Right renal cortex interstitium (tissue), 3 donors: ENCODE measurements around the gene ATP5F1D. TPM values are rescaled to one million over a fixed set of nuclear protein-coding genes. Genes with fewer than 3 reads are reported as not detected.
"Not testable (repeated sequence)": the region's sequence is repeated elsewhere in the genome, so short reads cannot be mapped to it uniquely, and the experiment has no call there.

Source experiments
- DNase-seq, 3 donors: peaks; one replicate each; pipeline ENCODE4 v3.0.0-alpha.2; 2013; ENCODE audit warnings: low read depth in 3 of 3, low spot score in 2 of 3
- polyA plus RNA-seq, 3 donors: library from polyadenylated mRNA; unstranded; fragments of 120-200 nt; gene quantifications; one replicate each; pipeline ENCODE4 v1.2.1, GENCODE V29; 2013; ENCODE audit not compliant: insufficient read length in 3 of 3

Gene ATP5F1D
- polyA plus RNA-seq, result 10 to 100 TPM; 65.9 to 89.4 (median 78.9) TPM

DNA sequence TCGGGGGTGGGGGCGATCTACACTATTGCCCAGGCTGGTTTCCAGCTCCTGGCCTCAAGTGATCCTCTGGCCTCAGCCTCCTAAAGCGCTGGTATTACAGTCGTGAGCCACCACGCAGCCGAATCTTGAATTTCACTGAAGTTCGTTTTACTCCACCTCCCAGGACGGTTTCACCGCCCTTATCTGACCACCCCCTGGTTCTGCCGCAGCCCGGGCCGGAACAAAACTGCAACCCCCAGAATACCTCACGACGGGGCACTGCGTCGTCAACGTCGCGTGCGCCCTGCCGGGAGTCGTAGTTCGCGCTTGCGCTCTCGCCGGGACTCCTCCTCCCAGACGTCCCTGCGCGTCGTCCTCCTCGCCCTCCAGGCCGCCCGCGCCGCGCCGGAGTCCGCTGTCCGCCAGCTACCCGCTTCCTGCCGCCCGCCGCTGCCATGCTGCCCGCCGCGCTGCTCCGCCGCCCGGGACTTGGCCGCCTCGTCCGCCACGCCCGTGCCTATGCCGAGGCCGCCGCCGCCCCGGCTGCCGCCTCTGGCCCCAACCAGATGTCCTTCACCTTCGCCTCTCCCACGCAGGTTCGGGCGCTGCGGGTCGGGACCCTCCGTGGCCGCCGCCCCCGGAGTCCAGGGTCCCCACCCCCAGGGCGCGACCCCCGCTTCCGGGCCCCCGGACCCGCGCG, at the start of gene ATP5F1D:
Gene ATP5F1D, plus strand, starts transcription at position 335 of the 679 bp plus-strand sequence. Its CDS starts 100 bp downstream, at position 435.
- no peak for DNase-seq

DNA sequence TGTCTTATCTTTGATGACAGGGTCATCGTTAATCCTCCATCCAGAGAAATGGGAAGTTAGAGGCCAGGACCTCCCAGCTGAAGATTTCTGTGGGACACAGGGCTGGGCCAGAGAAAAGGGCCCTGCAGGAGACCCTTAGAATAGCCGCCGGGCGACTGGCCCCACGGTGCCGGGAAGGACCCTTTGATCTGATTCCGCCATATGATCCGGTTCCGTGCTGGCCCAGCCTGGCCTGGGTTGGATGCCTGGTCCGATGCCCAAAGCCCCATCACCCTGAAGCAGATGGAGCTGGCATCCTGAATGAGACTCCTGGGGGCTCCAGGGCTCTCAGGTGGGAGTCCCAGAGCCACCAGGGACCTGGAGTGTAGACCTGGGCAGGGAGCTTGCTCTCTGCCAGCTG, 42.0 kb upstream of the ATP5F1D start:
- no peak for DNase-seq

DNA sequence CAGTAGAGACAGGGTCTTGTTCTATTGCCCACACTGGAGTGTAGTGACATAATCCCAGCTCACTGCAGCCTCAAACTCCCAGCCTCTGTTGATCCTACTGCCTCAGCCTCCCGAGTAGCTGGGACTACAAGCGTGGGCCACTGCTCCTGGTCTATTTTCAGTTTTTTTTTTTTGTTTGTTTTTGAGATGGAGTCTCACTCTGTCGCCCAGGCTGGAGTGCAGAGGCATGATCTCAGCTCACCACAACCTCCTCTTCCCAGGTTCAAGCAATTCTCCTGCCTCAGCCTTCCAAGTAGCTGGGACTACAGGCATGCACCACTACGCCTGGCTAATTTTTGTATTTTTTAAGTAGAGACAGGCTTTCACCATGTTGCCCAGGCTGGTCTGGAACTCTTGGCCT, 40.9 kb upstream of the ATP5F1D start:
- DNase-seq, result not testable (repeated sequence)

DNA sequence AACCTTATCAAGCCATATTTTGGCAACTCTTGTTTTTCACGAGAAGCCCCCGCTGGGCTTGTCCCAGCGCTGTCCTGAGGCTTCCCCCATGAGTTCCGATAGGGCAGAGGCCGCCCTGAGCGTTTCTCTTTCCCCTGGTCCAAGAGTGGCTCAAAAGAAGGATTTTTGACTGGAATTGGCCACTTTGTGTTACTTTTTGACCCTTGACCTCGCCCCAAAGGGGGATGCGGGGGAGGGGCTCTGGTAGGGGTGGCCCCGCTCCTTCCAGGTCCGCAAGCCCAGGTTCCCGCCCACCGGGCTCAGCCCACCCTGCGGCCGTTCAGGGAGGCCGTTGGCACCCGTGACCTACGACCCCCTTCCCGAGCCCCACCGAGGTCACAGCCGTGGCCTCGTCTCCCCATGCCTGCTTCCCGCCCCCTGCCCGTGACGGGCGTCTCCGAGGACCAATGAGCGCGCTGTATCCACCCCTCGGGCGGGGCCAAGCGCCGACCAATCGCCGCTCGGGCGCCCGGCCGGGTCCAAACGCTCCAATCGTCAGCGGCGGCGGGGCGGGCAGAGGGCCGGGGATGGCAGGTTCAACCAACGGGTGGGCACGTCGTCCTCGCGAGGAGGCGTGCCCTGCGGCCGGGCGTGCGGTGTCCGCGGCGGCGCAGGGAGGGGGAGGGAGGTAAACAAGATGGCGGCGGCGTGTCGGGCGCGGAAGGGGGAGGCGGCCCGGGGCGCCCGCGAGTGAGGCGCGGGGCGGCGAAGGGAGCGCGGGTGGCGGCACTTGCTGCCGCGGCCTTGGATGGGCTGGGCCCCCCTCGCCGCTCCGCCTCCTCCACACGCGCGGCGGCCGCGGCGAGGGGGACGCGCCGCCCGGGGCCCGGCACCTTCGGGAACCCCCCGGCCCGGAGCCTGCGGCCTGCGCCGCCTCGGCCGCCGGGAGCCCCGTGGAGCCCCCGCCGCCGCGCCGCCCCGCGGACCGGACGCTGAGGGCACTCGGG, 36.1 kb upstream of the ATP5F1D start, which contains the start of gene STK11:
Gene STK11, plus strand, starts transcription at position 665 of the 986 bp plus-strand sequence. CDS start 1,136 bp downstream, outside the sequence.
- DNase-seq, result peak; percentile 72 to 89 (median 83)

DNA sequence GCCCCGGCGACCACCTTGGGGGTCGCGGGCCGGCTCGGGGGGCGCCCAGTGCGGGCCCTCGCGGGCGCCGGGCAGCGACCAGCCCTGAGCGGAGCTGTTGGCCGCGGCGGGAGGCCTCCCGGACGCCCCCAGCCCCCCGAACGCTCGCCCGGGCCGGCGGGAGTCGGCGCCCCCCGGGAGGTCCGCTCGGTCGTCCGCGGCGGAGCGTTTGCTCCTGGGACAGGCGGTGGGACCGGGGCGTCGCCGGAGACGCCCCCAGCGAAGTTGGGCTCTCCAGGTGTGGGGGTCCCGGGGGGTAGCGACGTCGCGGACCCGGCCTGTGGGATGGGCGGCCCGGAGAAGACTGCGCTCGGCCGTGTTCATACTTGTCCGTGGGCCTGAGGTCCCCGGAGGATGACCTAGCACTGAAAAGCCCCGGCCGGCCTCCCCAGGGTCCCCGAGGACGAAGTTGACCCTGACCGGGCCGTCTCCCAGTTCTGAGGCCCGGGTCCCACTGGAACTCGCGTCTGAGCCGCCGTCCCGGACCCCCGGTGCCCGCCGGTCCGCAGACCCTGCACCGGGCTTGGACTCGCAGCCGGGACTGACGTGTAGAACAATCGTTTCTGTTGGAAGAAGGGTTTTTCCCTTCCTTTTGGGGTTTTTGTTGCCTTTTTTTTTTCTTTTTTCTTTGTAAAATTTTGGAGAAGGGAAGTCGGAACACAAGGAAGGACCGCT, 35.2 kb upstream of the ATP5F1D start:
- no peak for DNase-seq

DNA sequence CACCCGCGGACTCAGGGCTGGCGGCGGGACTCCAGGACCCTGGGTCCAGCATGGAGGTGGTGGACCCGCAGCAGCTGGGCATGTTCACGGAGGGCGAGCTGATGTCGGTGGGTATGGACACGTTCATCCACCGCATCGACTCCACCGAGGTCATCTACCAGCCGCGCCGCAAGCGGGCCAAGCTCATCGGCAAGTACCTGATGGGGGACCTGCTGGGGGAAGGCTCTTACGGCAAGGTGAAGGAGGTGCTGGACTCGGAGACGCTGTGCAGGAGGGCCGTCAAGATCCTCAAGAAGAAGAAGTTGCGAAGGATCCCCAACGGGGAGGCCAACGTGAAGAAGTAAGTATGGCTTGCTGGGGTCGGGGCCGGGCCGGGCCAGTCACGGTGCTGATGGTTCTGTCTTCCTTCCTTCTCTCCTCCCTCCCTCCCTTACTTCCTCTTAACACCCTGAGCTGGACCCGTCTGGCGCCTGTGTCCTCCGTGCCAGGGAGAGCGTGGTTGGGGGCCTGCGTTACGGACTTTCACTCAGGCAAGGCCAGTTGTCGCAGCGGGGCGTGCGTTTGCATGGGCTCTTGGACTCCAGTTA, 34.6 kb upstream of the ATP5F1D start:
- no peak for DNase-seq

DNA sequence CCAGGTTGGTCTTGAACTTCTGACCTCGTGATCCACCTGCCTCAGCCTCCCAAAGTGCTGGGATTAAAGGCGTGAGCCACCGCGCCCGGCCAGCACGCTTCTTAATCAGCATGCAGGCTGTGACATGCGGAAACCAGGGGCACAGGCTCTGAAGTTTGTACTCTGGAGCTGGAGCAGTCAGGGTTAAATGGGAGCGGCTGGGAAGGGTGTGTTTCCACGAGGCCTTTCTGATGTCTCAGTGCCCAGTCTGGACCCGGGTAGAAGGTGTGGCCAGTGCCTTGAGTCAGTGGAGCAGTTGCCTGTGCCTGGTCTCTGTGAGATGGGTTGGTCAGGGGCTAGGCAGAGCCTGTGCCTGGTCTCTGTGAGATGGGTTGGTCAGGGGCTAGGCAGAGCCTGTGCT, 32.7 kb upstream of the ATP5F1D start:
- not testable (repeated sequence) for DNase-seq

DNA sequence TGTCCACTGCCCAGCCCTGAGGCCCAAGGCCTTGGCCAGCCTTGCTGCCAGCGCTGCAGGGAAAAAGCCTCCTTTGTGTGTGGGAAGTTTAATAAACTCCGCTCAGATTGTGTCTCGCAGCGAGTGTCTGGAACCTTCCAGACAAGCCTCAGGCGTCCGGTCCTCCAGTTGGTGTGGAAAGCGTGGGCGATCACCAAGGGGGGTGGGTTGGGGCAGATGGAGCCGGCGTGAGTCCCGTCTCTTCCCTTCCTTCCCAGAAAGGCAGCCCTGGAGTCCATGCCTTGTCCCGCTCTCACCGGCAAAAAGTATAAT, 31.4 kb upstream of the ATP5F1D start:
- DNase-seq, result no peak

DNA sequence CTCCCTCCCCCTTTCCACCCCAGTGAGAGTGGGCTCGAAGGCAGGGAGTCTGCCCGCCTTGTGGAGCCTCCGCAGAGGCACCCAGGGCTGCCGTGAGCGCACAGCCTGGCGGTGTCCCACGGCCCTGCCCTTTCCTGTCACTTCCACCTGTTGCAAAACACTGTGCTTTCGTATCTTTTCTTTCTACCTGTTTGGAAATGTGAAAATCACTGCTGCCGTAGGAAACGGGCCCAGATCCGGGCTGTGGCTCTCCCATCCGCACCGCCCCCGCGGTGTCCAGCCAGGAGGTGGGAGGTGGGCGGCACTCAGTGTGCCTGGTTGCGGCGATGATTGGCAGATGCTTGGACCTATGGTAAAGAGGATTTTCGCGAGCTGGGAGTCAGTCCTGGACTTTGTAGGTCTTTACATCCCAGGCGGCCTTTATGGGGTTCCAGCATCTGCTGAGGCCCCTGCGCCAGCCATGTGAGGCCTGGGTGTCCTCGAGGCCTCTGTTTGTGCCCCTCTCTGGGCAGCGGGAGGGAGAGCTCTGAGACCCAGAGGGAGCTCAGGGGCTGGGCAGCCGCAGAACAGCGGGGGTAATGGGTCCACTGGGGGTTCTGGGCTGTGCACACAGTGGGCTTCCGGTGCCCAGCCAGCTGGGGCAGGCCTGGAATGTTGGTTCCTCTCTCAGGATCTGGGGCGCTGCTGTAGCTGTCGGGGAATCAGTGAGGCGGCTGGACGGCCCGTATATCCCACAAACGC, 29.9 kb upstream of the ATP5F1D start:
- no peak for DNase-seq

DNA sequence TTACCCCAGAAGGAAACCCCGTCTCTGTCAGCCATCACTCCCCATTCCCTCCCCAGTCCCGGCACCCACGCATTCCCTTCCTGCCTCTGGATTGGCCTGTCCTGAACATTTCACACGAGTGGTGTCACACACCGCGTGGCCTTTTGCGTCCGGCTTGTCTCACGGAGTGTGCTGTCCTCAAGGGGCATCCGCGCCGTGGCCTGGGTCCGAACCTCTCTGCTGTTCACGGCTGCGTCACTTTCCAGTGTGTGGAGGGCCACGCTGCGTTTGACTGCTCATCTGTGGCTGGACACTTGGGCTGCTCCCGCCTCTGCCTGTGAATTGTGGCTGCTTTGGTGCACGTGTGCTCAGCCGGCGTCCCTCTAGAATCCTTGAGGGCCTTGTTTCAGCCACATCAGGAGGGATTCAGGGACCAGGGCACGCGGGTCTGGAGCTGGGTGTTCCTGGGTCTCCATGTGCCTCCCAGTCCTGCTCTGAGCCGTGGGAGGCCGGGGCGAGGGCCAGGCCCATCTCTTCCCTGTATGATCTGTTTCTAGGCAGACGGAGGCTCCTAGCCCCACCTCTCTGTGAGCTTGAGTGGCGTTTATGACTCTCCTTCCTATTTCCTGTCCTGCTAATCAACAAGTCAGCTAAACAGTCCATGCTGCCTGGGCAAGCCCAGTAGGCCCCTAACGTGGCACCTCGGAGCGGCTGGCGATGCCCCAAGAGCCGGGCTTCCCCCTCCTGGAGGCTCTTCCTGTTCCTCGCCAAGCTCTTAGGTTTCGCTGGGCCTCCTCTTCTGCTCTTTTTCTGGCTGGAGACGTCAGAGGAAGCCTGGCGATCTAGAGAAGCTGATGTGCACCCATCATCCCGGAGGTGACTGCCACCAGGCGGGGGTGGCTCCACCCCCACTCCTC, 27.9 kb upstream of the ATP5F1D start:
- no peak for DNase-seq

DNA sequence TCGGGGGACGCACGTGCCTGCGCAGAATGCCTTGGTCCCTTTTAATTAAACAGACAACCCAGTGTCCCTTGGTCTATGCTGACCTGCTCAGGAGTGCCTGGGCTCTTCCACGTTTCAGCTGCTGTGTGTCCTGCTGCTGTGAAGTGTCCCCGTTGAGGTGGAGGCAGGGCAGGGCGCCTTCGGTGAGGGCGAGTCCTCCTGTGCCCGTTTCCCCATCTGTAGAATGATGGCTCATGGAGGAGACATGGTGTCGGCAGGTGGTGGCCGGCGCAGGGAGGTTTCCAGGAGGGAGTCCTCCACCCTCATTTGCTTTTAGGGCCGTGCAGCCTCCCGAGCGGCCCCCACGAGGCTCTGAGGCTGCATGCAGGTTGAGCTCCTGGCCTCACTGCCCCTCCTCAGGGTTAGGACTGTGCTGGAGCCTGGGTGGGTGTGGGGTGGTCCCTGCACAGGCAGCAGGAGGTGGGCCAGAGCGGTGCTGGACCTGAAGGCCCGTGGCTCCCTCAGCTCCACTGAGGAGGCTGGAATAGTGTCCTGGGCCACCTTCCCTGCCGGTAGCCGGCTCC, 27.2 kb upstream of the ATP5F1D start:
- DNase-seq, result no peak

DNA sequence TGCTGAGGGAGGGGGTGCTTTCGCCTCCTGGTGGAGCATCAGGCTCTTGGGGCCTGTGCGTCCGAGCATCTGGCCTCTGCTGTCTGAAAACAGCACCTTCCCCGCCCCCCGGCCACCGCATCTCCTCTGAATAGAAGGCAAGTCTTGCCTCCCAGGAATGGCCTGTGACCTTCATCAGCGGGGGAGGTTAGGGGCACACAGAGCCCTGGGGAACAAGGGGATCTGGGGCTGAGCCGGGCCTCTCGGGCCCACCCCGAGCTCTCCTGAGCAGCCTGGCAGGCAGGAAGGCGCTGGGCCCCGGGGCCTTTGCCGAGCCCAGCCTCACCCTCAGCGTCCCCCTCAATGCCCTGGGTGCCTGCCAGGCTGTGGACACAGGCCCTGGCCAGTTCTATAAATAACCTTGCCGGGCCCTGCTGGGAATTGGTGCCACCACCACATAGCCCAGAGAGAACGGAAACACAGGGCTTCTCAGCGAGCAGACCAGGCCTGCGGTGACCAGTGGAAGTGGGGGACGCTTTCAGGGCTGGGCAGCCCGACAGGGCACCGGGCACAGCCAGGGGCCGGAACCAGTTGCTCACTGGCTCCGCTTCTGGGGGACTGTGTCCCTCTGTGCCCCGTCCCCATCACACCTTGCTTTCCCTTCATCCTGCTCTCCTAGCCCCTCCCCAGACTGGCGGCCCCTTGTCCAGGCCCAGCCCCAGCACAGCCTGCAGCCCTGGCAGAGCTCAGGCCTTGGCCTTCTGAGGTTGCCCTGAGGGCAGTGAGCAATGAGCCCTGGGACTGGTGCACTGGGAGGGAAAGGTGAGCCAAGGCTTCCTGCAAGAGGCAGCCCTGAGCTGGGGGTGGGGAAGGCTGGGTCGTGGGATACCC, 26.5 kb upstream of the ATP5F1D start:
- no peak for DNase-seq

DNA sequence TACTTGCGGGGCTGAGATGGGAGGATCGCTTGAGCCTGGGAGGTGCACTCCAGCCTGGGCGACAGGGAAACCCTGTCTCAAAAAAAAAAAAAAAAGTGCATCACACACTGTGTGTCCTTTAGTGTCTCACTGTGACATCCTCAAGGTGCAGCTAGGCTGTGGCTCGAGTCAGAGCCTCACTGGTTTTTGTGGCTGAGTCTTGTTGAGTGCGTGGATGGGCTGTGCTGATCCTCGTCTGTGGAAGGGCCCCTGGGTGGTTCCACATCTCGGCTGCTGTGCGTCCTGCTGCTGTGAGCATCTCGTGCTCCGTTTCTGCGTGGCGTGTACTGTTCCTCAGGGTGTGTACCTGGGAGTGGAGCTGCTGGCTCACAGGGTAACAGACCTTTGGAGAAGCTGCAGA, 24.8 kb upstream of the ATP5F1D start:
- DNase-seq, result no peak

DNA sequence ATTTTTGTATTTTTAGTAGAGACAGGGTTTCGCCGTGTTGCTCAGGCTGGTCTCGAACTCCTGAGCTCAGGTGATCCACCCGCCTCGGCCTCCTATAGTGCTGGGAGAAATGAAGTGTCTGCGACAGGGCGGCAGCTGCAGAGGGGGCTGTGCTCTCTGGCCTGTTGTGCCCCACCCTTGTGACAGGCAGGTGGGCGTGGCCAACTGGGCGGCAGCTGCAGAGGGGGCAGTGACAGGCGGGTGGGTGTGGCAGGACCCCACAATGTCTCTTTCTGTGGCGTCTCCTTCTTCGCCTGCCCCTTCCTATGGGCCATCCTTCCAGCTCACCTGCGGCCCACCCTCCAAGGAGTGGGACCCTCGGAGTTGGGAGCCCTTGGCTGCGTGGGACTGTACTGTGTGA, 24.2 kb upstream of the ATP5F1D start:
- no peak for DNase-seq

DNA sequence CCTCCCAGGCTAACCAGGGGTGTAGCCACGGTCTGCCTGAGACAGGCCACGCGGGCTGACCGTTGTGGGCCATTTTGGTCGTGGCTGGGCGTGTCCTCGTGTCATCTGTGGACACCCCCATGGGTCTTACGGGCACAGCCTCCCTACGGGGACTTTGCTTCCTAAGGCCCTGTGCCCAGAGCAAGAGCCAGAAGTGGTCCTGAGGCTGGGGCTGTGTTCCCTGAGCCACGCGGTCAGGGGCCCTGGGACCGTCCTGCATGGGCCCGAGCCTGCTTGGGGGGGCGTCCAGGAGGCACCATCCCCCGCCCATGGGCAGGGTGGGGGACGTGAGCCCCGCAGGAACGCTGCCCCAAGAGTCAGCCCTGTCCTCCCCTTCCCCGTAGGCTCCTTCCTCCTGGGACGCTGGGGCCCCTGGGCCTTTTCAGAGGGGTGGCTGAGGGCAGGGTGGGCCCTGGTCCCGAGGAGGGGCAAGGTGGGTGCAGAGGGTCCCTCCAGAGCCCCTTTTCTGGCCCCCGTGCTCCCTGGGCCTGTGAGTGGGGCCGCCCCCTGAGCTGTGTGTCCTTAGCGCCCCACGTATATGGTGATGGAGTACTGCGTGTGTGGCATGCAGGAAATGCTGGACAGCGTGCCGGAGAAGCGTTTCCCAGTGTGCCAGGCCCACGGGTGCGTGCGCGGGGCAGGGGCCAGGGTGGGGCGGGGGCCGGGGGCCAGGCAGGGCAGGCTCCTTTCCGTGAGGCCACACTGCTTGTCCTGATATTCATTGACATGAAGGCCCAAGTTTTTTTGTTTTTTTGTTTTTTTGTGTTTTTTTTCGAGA, 22.6 kb upstream of the ATP5F1D start:
- no peak for DNase-seq

DNA sequence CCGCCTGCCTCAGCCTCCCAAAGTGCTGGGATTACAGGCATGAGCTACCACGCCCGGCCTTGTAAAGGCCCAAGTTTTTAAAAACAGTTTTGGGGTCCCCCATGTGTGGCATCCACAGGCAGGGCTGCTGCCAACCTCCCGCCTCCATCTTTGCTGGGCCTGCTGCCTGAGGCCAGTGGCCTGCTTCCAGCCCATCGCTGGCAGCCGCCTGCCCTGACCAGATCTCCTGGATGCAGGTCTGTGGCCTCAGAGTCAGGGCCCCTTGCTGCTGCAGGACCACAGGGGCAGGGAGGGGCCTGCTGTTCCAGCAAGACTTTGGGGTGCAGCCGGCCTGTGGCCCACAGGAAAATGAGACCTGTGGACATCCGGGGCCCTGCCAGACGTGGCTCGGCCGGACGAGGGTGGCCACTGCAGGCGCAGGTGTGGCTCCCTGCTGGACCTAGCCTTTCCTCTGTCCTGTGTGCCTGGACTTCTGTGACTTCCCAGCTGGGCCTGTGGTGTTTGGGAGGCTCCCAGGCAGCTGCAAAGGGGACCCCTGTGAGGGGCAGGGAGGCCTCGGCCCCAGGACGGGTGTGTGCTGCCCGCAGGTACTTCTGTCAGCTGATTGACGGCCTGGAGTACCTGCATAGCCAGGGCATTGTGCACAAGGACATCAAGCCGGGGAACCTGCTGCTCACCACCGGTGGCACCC, 21.6 kb upstream of the ATP5F1D start:
- DNase-seq, result no peak
